Uterus (tissue), 2 donors: ENCODE measurements around the gene POLR3K.

Source experiments
- CTCF ChIP-seq, 4 experiments: fragments of 200-600 bp in 2 of 4; fragments of 450-650 bp in 2 of 4; sonication (generic) in 2 of 4; IDR thresholded peaks; one replicate each; pipeline ENCODE4 v1.5.1; 2016 to 2019; ENCODE audit warnings: antibody characterized with exemption in 4 of 4, mild to moderate bottlenecking in 2 of 4, moderate library complexity in 1 of 4
- POLR2A ChIP-seq, 2 donors: fragments of 450-650 bp; IDR thresholded peaks; one replicate each; pipeline ENCODE4 v1.6.1; 2016; ENCODE audit warnings: antibody characterized with exemption in 2 of 2, mild to moderate bottlenecking in 1 of 2, moderate library complexity in 1 of 2

GRCh38 chr16:50769-51591 lies 2.4 kb downstream of the POLR3K start:
- no peak for TF ChIP-seq CTCF (IDR thresholded peaks at IDR 0.05)
- TF ChIP-seq POLR2A (IDR thresholded peaks at IDR 0.05), result no peak
